Upper lobe of right lung (tissue), 1 donor: ENCODE measurements around the gene CLRN1. TPM values are rescaled to one million over a fixed set of nuclear protein-coding genes. Genes with fewer than 3 reads are reported as not detected.

Experiments
- ATAC-seq: fragments of 200-7000 bp; cut with Tn5 transposase; one replicate; pipeline ENCODE4 v1.9.1; 2020; ENCODE audit warnings: mild to moderate bottlenecking, moderate library complexity
- DNase-seq: peaks from one replicate; pipeline ENCODE4 v3.0.0-alpha.2; 2020
- H3K27ac ChIP-seq: fragments of 200-600 bp; one replicate; pipeline ENCODE4 v1.8.0; 2022
- H3K27me3 ChIP-seq: fragments of 200-600 bp; one replicate; pipeline ENCODE4 v1.8.0; 2022; ENCODE audit warnings: mild to moderate bottlenecking
- H3K36me3 ChIP-seq: fragments of 200-600 bp; one replicate; pipeline ENCODE4 v1.8.0; 2022
- H3K4me1 ChIP-seq: fragments of 200-600 bp; one replicate; pipeline ENCODE4 v1.8.0; 2022
- H3K4me3 ChIP-seq: fragments of 200-600 bp; one replicate; pipeline ENCODE4 v1.8.0; 2022; ENCODE audit warnings: mild to moderate bottlenecking
- H3K9me3 ChIP-seq: fragments of 200-600 bp; one replicate; pipeline ENCODE4 v1.8.0; 2022
- CTCF ChIP-seq: fragments of 200-600 bp; IDR thresholded peaks from one replicate; pipeline ENCODE4 v1.8.0; 2022; ENCODE audit warnings: antibody characterized with exemption
- intact Hi-C: fragments of 100-400 bp; cut with DNase I; formaldehyde crosslinking; loops from one replicate; pipeline ENCODE4 v1.11.0; 2022
- total RNA-seq: library from RNA; stranded (reverse); fragmentation: NEBNext Ultra II Directional; extraction: Animal tissue kit (Norgen Biotek cat#: 25700); gene quantifications from one replicate; pipeline ENCODE4 v1.2.1, GENCODE V29; 2021
- donor health status: DM: no; HTN: yes; CAD: no; lungs with severe emphysema.

Gene CLRN1
- total RNA-seq, 1 donor from 2014 or later: not detected

GRCh38 chr3:151003029-151003767 is 30.7 kb upstream of the CLRN1 start:
- DNase-seq (no peak), ATAC-seq (no peak)

GRCh38 chr3:151002003-151002981 is 29.8 kb upstream of the CLRN1 start:
- no peak overlapping the region for H3K4me3 ChIP-seq
- no peaks in the 10 kb centered on the region for H3K9me3 ChIP-seq
- no peaks in the 10 kb centered on the region for H3K36me3 ChIP-seq
- ATAC-seq (no peak), DNase-seq (no peak)
- no peak for TF ChIP-seq CTCF
- intact Hi-C loops: no loop called here
- H3K4me1 ChIP-seq: no peaks in the 10 kb centered on the region
- no peak overlapping the region for H3K27ac ChIP-seq
- H3K27me3 ChIP-seq: no peaks in the 10 kb centered on the region

More at GRCh38 chr3:151003029-151003767, 30.7 kb upstream of the CLRN1 start:
- Histone ChIP-seq H3K27me3 (no peaks in the 10 kb centered on the region), H3K4me1 (no peaks in the 10 kb centered on the region), H3K36me3 (no peaks in the 10 kb centered on the region), H3K4me3 (no peak overlapping the region), H3K27ac (no peak overlapping the region), H3K9me3 (no peaks in the 10 kb centered on the region)
- TF ChIP-seq CTCF: no peak
- intact Hi-C loops: no loop called here

DNA sequence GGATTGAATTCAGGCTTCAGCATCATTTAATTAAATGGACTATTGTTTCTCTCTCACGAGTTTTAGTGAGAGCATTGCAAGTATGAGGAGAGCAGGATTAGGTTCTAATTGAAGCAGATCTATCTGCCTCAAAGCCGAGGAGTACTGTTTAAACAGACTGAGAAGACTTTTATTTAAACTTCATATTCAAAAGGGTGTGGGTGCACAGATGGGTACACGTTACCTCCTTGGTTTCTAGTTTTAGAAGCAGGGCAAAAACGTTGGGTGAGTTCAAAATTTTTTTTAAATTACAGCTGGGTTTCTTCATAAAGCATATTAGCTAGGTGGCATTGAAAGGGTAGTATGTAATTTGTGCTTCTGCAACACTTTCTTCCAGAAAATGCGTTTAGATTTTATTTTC is 26.5 kb upstream of the CLRN1 start:
- ATAC-seq (no peak), DNase-seq (no peak)
- Histone ChIP-seq H3K27ac (no peak overlapping the region), H3K36me3 (no peaks in the 10 kb centered on the region), H3K4me1 (no peaks in the 10 kb centered on the region), H3K27me3 (no peaks in the 10 kb centered on the region), H3K9me3 (no peaks in the 10 kb centered on the region), H3K4me3 (no peak overlapping the region)
- no peak for TF ChIP-seq CTCF
- intact Hi-C loops: no loop called here

DNA sequence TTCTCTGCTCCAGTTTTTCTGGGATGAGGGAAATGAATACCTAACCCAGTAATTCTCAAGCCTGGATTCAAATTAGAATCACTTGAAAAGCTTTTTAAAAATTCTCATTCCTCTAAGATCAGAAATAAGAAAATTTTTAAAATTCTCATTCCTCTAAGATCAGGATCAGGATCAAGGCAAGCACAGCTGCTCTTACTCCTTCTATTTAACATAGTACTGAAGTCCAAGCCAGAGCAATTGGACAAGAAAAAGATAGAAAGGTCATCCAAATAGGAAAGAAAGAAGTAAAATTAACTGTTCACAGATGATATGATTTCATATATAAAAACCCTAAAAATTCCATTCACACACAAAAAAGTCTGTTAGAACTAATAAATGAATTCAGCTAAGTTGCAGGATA is 24.2 kb upstream of the CLRN1 start:
- intact Hi-C loops: no loop called here
- no peaks in the 10 kb centered on the region for H3K27me3 ChIP-seq
- TF ChIP-seq CTCF: no peak
- H3K27ac ChIP-seq: no peak overlapping the region
- ATAC-seq (no peak), DNase-seq (no peak)
- H3K4me3 ChIP-seq: no peak overlapping the region
- no peaks in the 10 kb centered on the region for H3K9me3 ChIP-seq
- H3K4me1 ChIP-seq: no peaks in the 10 kb centered on the region
- H3K36me3 ChIP-seq: no peaks in the 10 kb centered on the region

DNA sequence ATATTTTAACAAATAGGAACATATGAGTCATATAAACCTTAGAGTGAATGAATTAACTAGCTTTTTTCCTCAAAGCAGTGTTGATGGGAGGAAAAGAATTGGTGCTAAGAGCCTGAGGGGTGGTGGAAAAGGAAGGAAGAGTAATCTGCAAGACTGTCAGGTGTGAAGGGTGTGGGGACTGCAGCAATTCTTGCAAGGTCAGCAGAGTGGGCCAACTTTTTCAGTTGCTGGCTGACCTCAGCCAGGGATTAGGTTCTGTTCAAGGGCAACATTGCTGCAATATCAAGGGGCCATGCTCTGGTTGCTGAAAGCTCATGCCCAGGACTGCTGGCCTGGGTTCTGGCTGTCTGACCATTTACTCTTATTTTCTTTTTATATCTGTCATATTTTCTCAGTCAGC is 23.0 kb upstream of the CLRN1 start:
- Histone ChIP-seq H3K4me3 (no peak overlapping the region), H3K27ac (no peak overlapping the region), H3K9me3 (no peaks in the 10 kb centered on the region), H3K27me3 (no peaks in the 10 kb centered on the region), H3K4me1 (no peaks in the 10 kb centered on the region), H3K36me3 (no peaks in the 10 kb centered on the region)
- no peak for DNase-seq
- TF ChIP-seq CTCF: no peak
- intact Hi-C loops: no loop called here
- no peak for ATAC-seq
